HepG2 (cell line): ENCODE measurements around the gene VEGFA. TPM values are rescaled to one million over a fixed set of nuclear protein-coding genes. Genes with fewer than 3 reads are reported as not detected.
A peak's percentile ranks its signal among the peaks of the same experiment; 100 is the strongest.

Experiments used
- ATAC-seq: fragments of 200-7000 bp; cut with Tn5 transposase; 3 replicates; pipeline ENCODE4 v1.9.1; 2020; ENCODE audit warnings: mild to moderate bottlenecking, moderate library complexity
- BruUV-seq: library from RNA; stranded (reverse); fragments of 400-500 nt; replicated peaks from 2 replicates; lab custom pipeline; 2021; lab: Mats Ljungman, UMichigan
- CTCF ChIA-PET: fragments of 300-600 bp; formaldehyde crosslinking; extraction: SDS; loops from one replicate; lab custom pipeline; 2021; ENCODE audit warnings: low total read pairs, inconsistent platforms, low intra/inter-chr PET ratio; lab: Yijun Ruan, JAX
- POLR2A ChIA-PET: fragments of 350-600 bp; sonication (Branson Sonifier 250); formaldehyde crosslinking; loops from one replicate; lab custom pipeline; 2020; ENCODE audit warnings: antibody characterized with exemption, inconsistent platforms; lab: Yijun Ruan, JAX
- DNase-seq: peaks from one replicate; pipeline ENCODE4 v3.0.0-alpha.2; 2015; ENCODE audit warnings: low spot score
- FAIRE-seq: peaks from 3 replicates; lab custom pipeline; 2011; peaks lifted over from hg19 to GRCh38; lab: Jason Lieb, UNC
- H2AFZ ChIP-seq: one replicate; pipeline ENCODE4 v1.6.1; 2011; ENCODE audit warnings: low read length, inconsistent platforms
- H3K27ac ChIP-seq: fragments of 300-600 bp; 3 replicates; pipeline ENCODE4 v1.8.0; 2011; ENCODE audit warnings: mixed run types, mild to moderate bottlenecking, mixed read lengths, low read length, inconsistent platforms; ENCODE audit not compliant: insufficient read depth; ENCODE audit errors: extremely low read length
- H3K27me3 ChIP-seq, 2 experiments: fragments of 200-600 bp in 1 of 2; 2 replicates in 1 of 2; 3 replicates in 1 of 2; pipeline versions ENCODE4 v1.6.0 to v1.8.0; 2011; ENCODE audit warnings: low read length in 2 of 2, mild to moderate bottlenecking in 2 of 2, moderate library complexity in 2 of 2, inconsistent platforms in 1 of 2; ENCODE audit not compliant: insufficient read depth in 2 of 2, control insufficient read depth in 1 of 2
- H3K36me3 ChIP-seq, 2 experiments: fragments of 200-600 bp in 1 of 2; replicated peaks in 1 of 2; 2 replicates in 1 of 2; 3 replicates in 1 of 2; pipeline versions ENCODE4 v1.5.1 to v1.8.0; 2011; ENCODE audit warnings: low read length in 2 of 2, inconsistent platforms in 1 of 2; ENCODE audit not compliant: insufficient read depth in 2 of 2, control insufficient read depth in 1 of 2
- H3K4me1 ChIP-seq: 2 replicates; pipeline ENCODE4 v1.5.1; 2012; ENCODE audit warnings: low read length, inconsistent platforms; ENCODE audit not compliant: insufficient read depth
- H3K4me2 ChIP-seq: 2 replicates; pipeline ENCODE4 v1.6.0; 2011; ENCODE audit warnings: low read depth, low read length, inconsistent platforms
- H3K4me3 ChIP-seq, 3 experiments: fragments of 200-600 bp in 1 of 3; sonication (generic), shearing (Covaris generic) in 1 of 3; replicated peaks in 1 of 3; 2 replicates each; pipeline ENCODE4 v1.5.1; 2011 to 2016; ENCODE audit warnings: low read length in 3 of 3, inconsistent platforms in 2 of 3, low read depth in 2 of 3, mild to moderate bottlenecking in 2 of 3, control low read depth in 1 of 3, mixed read lengths in 1 of 3; ENCODE audit not compliant: insufficient read depth in 1 of 3
- H3K79me2 ChIP-seq: one replicate; pipeline ENCODE4 v1.6.1; 2011; ENCODE audit warnings: low read length, inconsistent platforms; ENCODE audit not compliant: insufficient read depth
- H3K9ac ChIP-seq: 2 replicates; pipeline ENCODE4 v1.6.0; 2011; ENCODE audit warnings: mild to moderate bottlenecking, low read depth, low read length, inconsistent platforms; ENCODE audit not compliant: insufficient read depth
- H3K9me3 ChIP-seq: 2 replicates; pipeline ENCODE4 v1.5.1; 2012; ENCODE audit warnings: mild to moderate bottlenecking, low read length
- H4K20me1 ChIP-seq: 2 replicates; pipeline ENCODE4 v1.6.0; 2011; ENCODE audit warnings: inconsistent platforms, mild to moderate bottlenecking, low read length, moderate library complexity; ENCODE audit not compliant: insufficient read depth
- PAX8 ChIP-seq: sonication (generic); formaldehyde crosslinking; IDR thresholded peaks from 2 replicates; pipeline ENCODE4 v1.8.0; 2022; ENCODE audit warnings: mild to moderate bottlenecking, missing genetic modification reagents, borderline replicate concordance
- RAD21 ChIP-seq: fragments of 450-650 bp; formaldehyde crosslinking; IDR thresholded peaks from 2 replicates; pipeline ENCODE4 v1.5.0; 2020; ENCODE audit warnings: mild to moderate bottlenecking
- RXRA ChIP-seq: sonication (generic); formaldehyde crosslinking; IDR thresholded peaks from 2 replicates; pipeline ENCODE4 v1.5.1; 2020; ENCODE audit warnings: missing genetic modification reagents
- U2AF1 ChIP-seq: fragments of 200-400 bp; formaldehyde crosslinking; optimal IDR thresholded peaks from 2 replicates; pipeline ENCODE3; 2017; ENCODE audit warnings: mild to moderate bottlenecking, low read depth, low read length
- ZBTB7B ChIP-seq: sonication (generic); formaldehyde crosslinking; IDR thresholded peaks from 2 replicates; pipeline ENCODE4 v1.4.0; 2020; ENCODE audit warnings: missing genetic modification reagents
- ZNF253 ChIP-seq: sonication (generic); formaldehyde crosslinking; IDR thresholded peaks from 2 replicates; pipeline ENCODE4 v1.8.0; 2022; ENCODE audit warnings: mild to moderate bottlenecking, missing genetic modification reagents, borderline replicate concordance
- ZNF563 ChIP-seq: sonication (generic); formaldehyde crosslinking; IDR thresholded peaks from 2 replicates; pipeline ENCODE4 v1.8.0; 2022; ENCODE audit warnings: mild to moderate bottlenecking, moderate library complexity, missing genetic modification reagents
- ZNF788 ChIP-seq: sonication (generic); formaldehyde crosslinking; IDR thresholded peaks from 2 replicates; pipeline ENCODE4 v1.5.0; 2020; ENCODE audit warnings: mild to moderate bottlenecking, missing genetic modification reagents, borderline replicate concordance
- WGBS: methylation state at CpG from one replicate; pipeline ENCODE4 v1.1.6; 2017; ENCODE audit warnings: low lambda C conversion rate; 5-methylcytosine and 5-hydroxymethylcytosine counted together
- in situ Hi-C: cut with HindIII; loops from 2 replicates; pipeline ENCODE4 v1.10.0; 2017; ENCODE audit warnings: low pct_unique_long_range_greater_than_20kb; ENCODE audit not compliant: extremely low pct_ligation_motif_present
- intact Hi-C: fragments of 100-400 bp; cut with micrococcal nuclease; formaldehyde crosslinking; loops from one replicate; pipeline ENCODE4 v1.10.0; 2022; ENCODE audit not compliant: unreplicated experiment
- polyA plus RNA-seq, 8 experiments: library from polyadenylated mRNA; depleted of rRNA in 3 of 8; stranded (reverse) in 7 of 8; unstranded in 1 of 8; fragments of >200 nt; fragmentation: Illumina TruSeq in 4 of 8; extraction: Trizol in 4 of 8; gene quantifications; 2 replicates each; pipeline versions ENCODE4 v1.2.1 to v1.2.3, GENCODE V29; 2011 to 2016; ENCODE audit warnings: low read depth in 4 of 8, missing spikeins in 1 of 8, mixed read lengths in 1 of 8; ENCODE audit not compliant: insufficient read depth in 1 of 8
- total RNA-seq, 5 experiments: library from RNA; depleted of rRNA; stranded (reverse); fragments of >200 nt; fragmentation: Illumina TruSeq; extraction: Trizol; gene quantifications; 2 replicates each; pipeline ENCODE4 v1.2.3, GENCODE V29; 2016; ENCODE audit warnings: low read depth in 1 of 5
- TF ChIP-seq, protein P1 (sequence below): IDR thresholded peaks from 2 replicates; pipeline ENCODE4 v1.4.0; 2020; ENCODE audit warnings: mild to moderate bottlenecking, missing genetic modification reagents
- TF ChIP-seq, protein P2 (sequence below): sonication (generic); formaldehyde crosslinking; IDR thresholded peaks from 2 replicates; pipeline ENCODE4 v1.5.0; 2020; ENCODE audit warnings: mild to moderate bottlenecking, missing genetic modification reagents, borderline replicate concordance

Gene VEGFA
- total and polyA plus RNA-seq, 2 of the 13 experiments (the other 11 are each of a cell fraction or from before 2014, with no cell fraction given), result 68.1 to 629 TPM

DNA sequence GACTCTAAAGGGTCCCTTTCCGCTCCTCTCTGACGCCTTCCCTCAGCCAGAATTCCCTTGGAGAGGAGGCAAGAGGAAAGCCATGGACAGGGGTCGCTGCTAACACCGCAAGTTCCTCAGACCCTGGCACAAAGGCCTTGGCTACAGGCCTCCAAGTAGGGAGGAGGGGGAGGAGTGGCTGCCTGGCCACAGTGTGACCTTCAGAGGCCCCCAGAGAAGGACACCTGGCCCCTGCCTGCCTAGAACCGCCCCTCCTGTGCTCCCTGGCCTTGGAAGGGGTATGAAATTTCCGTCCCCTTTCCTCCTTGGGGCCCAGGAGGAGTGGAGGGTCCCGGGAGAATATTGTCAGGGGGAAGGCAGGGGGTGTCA, 2.7 kb downstream of the VEGFA start:
- POLR2A ChIA-PET, result interaction anchor here (0.8 to 4.0 kb wide), 12 partner anchors 11 to 355 kb away, joined by 3 to 66 read pairs (median 6); partner anchors contain the start of gene TMEM63B
- peak overlapping the region; percentile 95 for H3K4me2 ChIP-seq
- H3K27me3 ChIP-seq, result no peaks in the 10 kb centered on the region; a peak in 1 of 5 replicates
- peak overlapping the region; percentile 86 for H3K27ac ChIP-seq
- peak; percentile 49 for DNase-seq
- no TSS peak for BruUV-seq
- peaks cover 19 to 41% of the 10 kb centered on the region in 2 experiments for H3K36me3 ChIP-seq
- peaks cover 74% of the 10 kb centered on the region for H3K79me2 ChIP-seq
- peak; percentile 87 for FAIRE-seq
- no peaks in the 10 kb centered on the region for H3K9me3 ChIP-seq
- CTCF ChIA-PET, result interaction anchor here (0.6 to 3.2 kb wide), 5 partner anchors 45 to 306 kb away, joined by 3 to 20 read pairs (median 7); no protein-coding TSS in a partner anchor
- WGBS, result 0% methylated on average over 5 of the region's 7 CpGs
- H3K4me1 ChIP-seq, result peaks cover 58% of the 10 kb centered on the region
- peak overlapping the region; percentile 97 for H3K9ac ChIP-seq
- peak overlapping the region; percentile 90 to 98 (median 95) for H3K4me3 ChIP-seq
- in situ Hi-C loops, result loop anchor here (5.0 kb wide), 3 partner anchors 35 to 305 kb away; no protein-coding TSS in a partner anchor
- ATAC-seq, result no peak
- peaks cover 63% of the 10 kb centered on the region for H4K20me1 ChIP-seq
- H2AFZ ChIP-seq, result no peak overlapping the region
- intact Hi-C loops, result loop anchor here (1.0 to 5.0 kb wide), 3 partner anchors 49 to 179 kb away; no protein-coding TSS in a partner anchor
- TF ChIP-seq RXRA (CRISPR knock-in tag), result no peak
- TF ChIP-seq RAD21 (CRISPR knock-in tag), result no peak
- peak; percentile 15 for TF ChIP-seq U2AF1
- TF ChIP-seq, protein P1, sequence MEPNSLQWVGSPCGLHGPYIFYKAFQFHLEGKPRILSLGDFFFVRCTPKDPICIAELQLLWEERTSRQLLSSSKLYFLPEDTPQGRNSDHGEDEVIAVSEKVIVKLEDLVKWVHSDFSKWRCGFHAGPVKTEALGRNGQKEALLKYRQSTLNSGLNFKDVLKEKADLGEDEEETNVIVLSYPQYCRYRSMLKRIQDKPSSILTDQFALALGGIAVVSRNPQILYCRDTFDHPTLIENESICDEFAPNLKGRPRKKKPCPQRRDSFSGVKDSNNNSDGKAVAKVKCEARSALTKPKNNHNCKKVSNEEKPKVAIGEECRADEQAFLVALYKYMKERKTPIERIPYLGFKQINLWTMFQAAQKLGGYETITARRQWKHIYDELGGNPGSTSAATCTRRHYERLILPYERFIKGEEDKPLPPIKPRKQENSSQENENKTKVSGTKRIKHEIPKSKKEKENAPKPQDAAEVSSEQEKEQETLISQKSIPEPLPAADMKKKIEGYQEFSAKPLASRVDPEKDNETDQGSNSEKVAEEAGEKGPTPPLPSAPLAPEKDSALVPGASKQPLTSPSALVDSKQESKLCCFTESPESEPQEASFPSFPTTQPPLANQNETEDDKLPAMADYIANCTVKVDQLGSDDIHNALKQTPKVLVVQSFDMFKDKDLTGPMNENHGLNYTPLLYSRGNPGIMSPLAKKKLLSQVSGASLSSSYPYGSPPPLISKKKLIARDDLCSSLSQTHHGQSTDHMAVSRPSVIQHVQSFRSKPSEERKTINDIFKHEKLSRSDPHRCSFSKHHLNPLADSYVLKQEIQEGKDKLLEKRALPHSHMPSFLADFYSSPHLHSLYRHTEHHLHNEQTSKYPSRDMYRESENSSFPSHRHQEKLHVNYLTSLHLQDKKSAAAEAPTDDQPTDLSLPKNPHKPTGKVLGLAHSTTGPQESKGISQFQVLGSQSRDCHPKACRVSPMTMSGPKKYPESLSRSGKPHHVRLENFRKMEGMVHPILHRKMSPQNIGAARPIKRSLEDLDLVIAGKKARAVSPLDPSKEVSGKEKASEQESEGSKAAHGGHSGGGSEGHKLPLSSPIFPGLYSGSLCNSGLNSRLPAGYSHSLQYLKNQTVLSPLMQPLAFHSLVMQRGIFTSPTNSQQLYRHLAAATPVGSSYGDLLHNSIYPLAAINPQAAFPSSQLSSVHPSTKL (CRISPR knock-in tag), result no peak
- 0 out of 2 replicates have a peak, but pooled peaks have one; percentile 47 for TF ChIP-seq ZBTB7B (CRISPR knock-in tag)
- no peak for TF ChIP-seq PAX8 (CRISPR knock-in tag)
- 0 out of 2 replicates have a peak, but pooled peaks have one; percentile 48 for TF ChIP-seq ZNF253
- no peak for TF ChIP-seq ZNF788
- TF ChIP-seq, protein P2, sequence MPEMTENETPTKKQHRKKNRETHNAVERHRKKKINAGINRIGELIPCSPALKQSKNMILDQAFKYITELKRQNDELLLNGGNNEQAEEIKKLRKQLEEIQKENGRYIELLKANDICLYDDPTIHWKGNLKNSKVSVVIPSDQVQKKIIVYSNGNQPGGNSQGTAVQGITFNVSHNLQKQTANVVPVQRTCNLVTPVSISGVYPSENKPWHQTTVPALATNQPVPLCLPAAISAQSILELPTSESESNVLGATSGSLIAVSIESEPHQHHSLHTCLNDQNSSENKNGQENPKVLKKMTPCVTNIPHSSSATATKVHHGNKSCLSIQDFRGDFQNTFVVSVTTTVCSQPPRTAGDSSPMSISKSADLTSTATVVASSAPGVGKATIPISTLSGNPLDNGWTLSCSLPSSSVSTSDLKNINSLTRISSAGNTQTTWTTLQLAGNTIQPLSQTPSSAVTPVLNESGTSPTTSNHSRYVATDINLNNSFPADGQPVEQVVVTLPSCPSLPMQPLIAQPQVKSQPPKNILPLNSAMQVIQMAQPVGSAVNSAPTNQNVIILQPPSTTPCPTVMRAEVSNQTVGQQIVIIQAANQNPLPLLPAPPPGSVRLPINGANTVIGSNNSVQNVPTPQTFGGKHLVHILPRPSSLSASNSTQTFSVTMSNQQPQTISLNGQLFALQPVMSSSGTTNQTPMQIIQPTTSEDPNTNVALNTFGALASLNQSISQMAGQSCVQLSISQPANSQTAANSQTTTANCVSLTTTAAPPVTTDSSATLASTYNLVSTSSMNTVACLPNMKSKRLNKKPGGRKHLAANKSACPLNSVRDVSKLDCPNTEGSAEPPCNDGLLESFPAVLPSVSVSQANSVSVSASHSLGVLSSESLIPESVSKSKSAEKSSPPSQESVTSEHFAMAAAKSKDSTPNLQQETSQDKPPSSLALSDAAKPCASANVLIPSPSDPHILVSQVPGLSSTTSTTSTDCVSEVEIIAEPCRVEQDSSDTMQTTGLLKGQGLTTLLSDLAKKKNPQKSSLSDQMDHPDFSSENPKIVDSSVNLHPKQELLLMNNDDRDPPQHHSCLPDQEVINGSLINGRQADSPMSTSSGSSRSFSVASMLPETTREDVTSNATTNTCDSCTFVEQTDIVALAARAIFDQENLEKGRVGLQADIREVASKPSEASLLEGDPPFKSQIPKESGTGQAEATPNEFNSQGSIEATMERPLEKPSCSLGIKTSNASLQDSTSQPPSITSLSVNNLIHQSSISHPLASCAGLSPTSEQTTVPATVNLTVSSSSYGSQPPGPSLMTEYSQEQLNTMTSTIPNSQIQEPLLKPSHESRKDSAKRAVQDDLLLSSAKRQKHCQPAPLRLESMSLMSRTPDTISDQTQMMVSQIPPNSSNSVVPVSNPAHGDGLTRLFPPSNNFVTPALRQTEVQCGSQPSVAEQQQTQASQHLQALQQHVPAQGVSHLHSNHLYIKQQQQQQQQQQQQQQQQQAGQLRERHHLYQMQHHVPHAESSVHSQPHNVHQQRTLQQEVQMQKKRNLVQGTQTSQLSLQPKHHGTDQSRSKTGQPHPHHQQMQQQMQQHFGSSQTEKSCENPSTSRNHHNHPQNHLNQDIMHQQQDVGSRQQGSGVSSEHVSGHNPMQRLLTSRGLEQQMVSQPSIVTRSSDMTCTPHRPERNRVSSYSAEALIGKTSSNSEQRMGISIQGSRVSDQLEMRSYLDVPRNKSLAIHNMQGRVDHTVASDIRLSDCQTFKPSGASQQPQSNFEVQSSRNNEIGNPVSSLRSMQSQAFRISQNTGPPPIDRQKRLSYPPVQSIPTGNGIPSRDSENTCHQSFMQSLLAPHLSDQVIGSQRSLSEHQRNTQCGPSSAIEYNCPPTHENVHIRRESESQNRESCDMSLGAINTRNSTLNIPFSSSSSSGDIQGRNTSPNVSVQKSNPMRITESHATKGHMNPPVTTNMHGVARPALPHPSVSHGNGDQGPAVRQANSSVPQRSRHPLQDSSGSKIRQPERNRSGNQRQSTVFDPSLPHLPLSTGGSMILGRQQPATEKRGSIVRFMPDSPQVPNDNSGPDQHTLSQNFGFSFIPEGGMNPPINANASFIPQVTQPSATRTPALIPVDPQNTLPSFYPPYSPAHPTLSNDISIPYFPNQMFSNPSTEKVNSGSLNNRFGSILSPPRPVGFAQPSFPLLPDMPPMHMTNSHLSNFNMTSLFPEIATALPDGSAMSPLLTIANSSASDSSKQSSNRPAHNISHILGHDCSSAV, result no peak
- 0 out of 2 replicates have a peak, but pooled peaks have one; percentile 18 for TF ChIP-seq ZNF563
